Measurements from ENCODE around the gene VPS4A.

VPS4A gene

DNA sequence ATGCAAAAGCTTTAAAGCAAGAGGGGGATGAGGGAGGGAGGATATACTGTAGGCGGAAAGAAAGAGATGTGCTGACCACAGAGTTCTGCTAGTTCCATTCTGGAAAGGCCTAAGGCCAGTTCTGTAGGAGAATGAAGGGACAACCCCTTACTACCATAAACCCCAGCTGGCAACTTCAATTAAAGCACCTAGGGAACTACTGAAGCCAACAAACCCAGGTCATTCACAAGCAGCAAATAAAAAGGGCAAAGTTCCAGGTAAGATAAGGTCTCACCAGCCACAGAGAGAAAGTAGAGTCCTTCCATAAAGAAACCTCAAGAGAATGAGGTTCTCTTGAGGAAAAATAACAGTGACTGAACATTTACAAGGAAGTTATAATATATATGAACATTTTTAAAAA lies 61.9 kb downstream of the VPS4A start:
- Histone ChIP-seq H3K27me3 (no peaks in the 10 kb centered on the region), H3K36me3 (peaks cover 46% of the 10 kb centered on the region)
- TF ChIP-seq, protein P1, sequence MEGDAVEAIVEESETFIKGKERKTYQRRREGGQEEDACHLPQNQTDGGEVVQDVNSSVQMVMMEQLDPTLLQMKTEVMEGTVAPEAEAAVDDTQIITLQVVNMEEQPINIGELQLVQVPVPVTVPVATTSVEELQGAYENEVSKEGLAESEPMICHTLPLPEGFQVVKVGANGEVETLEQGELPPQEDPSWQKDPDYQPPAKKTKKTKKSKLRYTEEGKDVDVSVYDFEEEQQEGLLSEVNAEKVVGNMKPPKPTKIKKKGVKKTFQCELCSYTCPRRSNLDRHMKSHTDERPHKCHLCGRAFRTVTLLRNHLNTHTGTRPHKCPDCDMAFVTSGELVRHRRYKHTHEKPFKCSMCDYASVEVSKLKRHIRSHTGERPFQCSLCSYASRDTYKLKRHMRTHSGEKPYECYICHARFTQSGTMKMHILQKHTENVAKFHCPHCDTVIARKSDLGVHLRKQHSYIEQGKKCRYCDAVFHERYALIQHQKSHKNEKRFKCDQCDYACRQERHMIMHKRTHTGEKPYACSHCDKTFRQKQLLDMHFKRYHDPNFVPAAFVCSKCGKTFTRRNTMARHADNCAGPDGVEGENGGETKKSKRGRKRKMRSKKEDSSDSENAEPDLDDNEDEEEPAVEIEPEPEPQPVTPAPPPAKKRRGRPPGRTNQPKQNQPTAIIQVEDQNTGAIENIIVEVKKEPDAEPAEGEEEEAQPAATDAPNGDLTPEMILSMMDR (IDR thresholded peaks at IDR 0.05) = no peak

More for the DNA sequence above, 61.9 kb downstream of the VPS4A start:
- no peak overlapping the region for H3K27ac ChIP-seq
- no peaks in the 10 kb centered on the region for H3K9me3 ChIP-seq
- H3K4me3 ChIP-seq (ENCODE audit: low read depth in 1 of 2, low read length in 1 of 2) = no peak overlapping the region
- peaks cover 13% of the 10 kb centered on the region in 2 experiments for H3K4me1 ChIP-seq (ENCODE audit: control insufficient read depth in 1 of 2, insufficient read depth in 1 of 2, low read depth in 1 of 2, low read length in 1 of 2)

Data from neutrophil (primary cell).